ENCODE measurements around the gene PIWIL1. TPM values are rescaled to one million over a fixed set of nuclear protein-coding genes. Genes with fewer than 3 reads are reported as not detected.

PIWIL1 gene
- total RNA-seq, 1 experiment from 2014 or later, result not detected

DNA sequence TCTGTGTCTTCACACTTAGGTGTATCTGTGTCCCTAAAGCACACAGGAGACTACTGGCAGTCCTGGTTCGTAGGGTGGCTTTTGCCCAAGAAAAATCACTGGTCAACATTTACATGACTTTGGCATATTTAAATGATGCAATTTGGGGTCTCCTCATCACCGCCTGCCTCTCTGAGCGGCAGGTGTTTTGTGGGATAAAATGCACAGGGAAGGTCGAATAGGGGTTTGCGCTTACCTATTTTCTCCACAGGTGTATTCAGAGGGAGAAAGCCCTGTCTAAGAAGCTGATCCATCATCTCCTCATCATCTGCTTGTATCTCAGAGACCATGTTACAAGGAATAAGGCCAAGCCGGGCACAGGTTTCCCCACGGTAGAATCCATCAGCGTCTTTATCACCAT lies 74.7 kb downstream of the PIWIL1 start:
- POLR2A ChIA-PET (ENCODE audit: unreplicated experiment), result no interaction called here
- Histone ChIP-seq H3K4me2 (no peak overlapping the region), H3K4me1 (replicated peaks; ENCODE audit: insufficient read depth) (no peaks in the 10 kb centered on the region), H3K4me3 (no peak overlapping the region), H3K9me3 (ENCODE audit: insufficient read depth, low read depth) (no peaks in the 10 kb centered on the region), H3K36me3 (ENCODE audit: low read depth) (no peaks in the 10 kb centered on the region), H3K27me3 (ENCODE audit: insufficient read depth, low read depth) (peaks cover 55% of the 10 kb centered on the region), H3K27ac (no peak overlapping the region), H3K79me2 (ENCODE audit: low read depth) (no peaks in the 10 kb centered on the region), H4K20me1 (ENCODE audit: insufficient read depth) (no peaks in the 10 kb centered on the region), H3K9me2 (ENCODE audit: insufficient read depth) (no peaks in the 10 kb centered on the region), H3F3A (ENCODE audit: insufficient read depth, low read depth) (no peaks in the 10 kb centered on the region), H2AFZ (no peak overlapping the region)
- no TSS peak for BruUV-seq (replicated peaks)
- TF ChIP-seq EZH2 (IDR thresholded peaks at IDR 0.05; ENCODE audit: low read depth) (no peak), CTCF (conservative IDR thresholded peaks at IDR 0.05) (no peak)
- no peak for DNase-seq
- CTCF ChIA-PET, result no interaction called here
- intact Hi-C loops (cut with micrococcal nuclease; ENCODE audit: unreplicated experiment), result no loop called here

- CTCF ChIA-PET, result no interaction called here
These were observed 76.2 kb downstream of the PIWIL1 start for GRCh38 chr12:130413909-130414308.

GRCh38 chr12:130414381-130414780 lies 76.7 kb downstream of the PIWIL1 start:
- Histone ChIP-seq H3K4me1 (replicated peaks; ENCODE audit: insufficient read depth) (no peaks in the 10 kb centered on the region), H3K9me3 (ENCODE audit: insufficient read depth, low read depth) (no peaks in the 10 kb centered on the region), H3K9me2 (ENCODE audit: insufficient read depth) (no peaks in the 10 kb centered on the region), H3K79me2 (ENCODE audit: low read depth) (no peaks in the 10 kb centered on the region), H3K36me3 (ENCODE audit: low read depth) (no peaks in the 10 kb centered on the region), H3K4me3 (no peak overlapping the region), H3K27ac (no peak overlapping the region), H3K4me2 (no peak overlapping the region), H3K27me3 (ENCODE audit: insufficient read depth, low read depth) (peaks cover 39% of the 10 kb centered on the region), H2AFZ (no peak overlapping the region), H4K20me1 (ENCODE audit: insufficient read depth) (no peaks in the 10 kb centered on the region), H3F3A (ENCODE audit: insufficient read depth, low read depth) (no peaks in the 10 kb centered on the region)
- no TSS peak for BruUV-seq (replicated peaks)
- no peak for DNase-seq
- TF ChIP-seq EZH2 (IDR thresholded peaks at IDR 0.05; ENCODE audit: low read depth) (no peak), CTCF (conservative IDR thresholded peaks at IDR 0.05) (no peak)
- CTCF ChIA-PET, result no interaction called here
- intact Hi-C loops (cut with micrococcal nuclease; ENCODE audit: unreplicated experiment), result no loop called here
- POLR2A ChIA-PET (ENCODE audit: unreplicated experiment), result no interaction called here

More at GRCh38 chr12:130413909-130414308, 76.2 kb downstream of the PIWIL1 start:
- H3K4me3 ChIP-seq, result no peak overlapping the region
- H3K27ac ChIP-seq, result no peak overlapping the region
- no peaks in the 10 kb centered on the region for H4K20me1 ChIP-seq (ENCODE audit: insufficient read depth)
- peaks cover 40% of the 10 kb centered on the region for H3K27me3 ChIP-seq (ENCODE audit: insufficient read depth, low read depth)
- H3F3A ChIP-seq (ENCODE audit: insufficient read depth, low read depth), result no peaks in the 10 kb centered on the region
- H3K9me2 ChIP-seq (ENCODE audit: insufficient read depth), result no peaks in the 10 kb centered on the region
- H3K36me3 ChIP-seq (ENCODE audit: low read depth), result no peaks in the 10 kb centered on the region
- no peaks in the 10 kb centered on the region for H3K4me1 ChIP-seq (replicated peaks; ENCODE audit: insufficient read depth)
- TF ChIP-seq EZH2 (IDR thresholded peaks at IDR 0.05; ENCODE audit: low read depth), result no peak
- TF ChIP-seq CTCF (conservative IDR thresholded peaks at IDR 0.05), result no peak
- H3K4me2 ChIP-seq, result no peak overlapping the region
- DNase-seq, result no peak
- no peaks in the 10 kb centered on the region for H3K9me3 ChIP-seq (ENCODE audit: insufficient read depth, low read depth)
- no peaks in the 10 kb centered on the region for H3K79me2 ChIP-seq (ENCODE audit: low read depth)
- H2AFZ ChIP-seq, result no peak overlapping the region
- no TSS peak for BruUV-seq (replicated peaks)
- POLR2A ChIA-PET (ENCODE audit: unreplicated experiment), result no interaction called here
- intact Hi-C loops (cut with micrococcal nuclease; ENCODE audit: unreplicated experiment), result no loop called here
